HL-60 (cell line): ENCODE results near the gene ITSN1.

ENCODE experiments used
- DNase-seq, 2 experiments: peaks; one replicate each; pipeline ENCODE4 v3.0.0-alpha.2; 2010 to 2020; ENCODE audit warnings: low read depth in 1 of 2, low spot score in 1 of 2
- H3K27ac ChIP-seq: fragments of 250-450 bp; sonication (Bioruptor Pico); replicated peaks from 2 replicates; pipeline ENCODE4 v1.5.1; 2020; ENCODE audit warnings: mild to moderate bottlenecking, moderate library complexity
- H3K27me3 ChIP-seq: fragments of 250-450 bp; sonication (Bioruptor Pico); 2 replicates; pipeline ENCODE4 v1.5.1; 2021; ENCODE audit warnings: mild to moderate bottlenecking, moderate library complexity; ENCODE audit not compliant: insufficient read depth, poor library complexity, severe bottlenecking
- H3K4me3 ChIP-seq: replicated peaks from 2 replicates; pipeline ENCODE4 v1.5.1; 2011; ENCODE audit warnings: mild to moderate bottlenecking, control low read depth, low read length; ENCODE audit not compliant: insufficient read depth
- CTCF ChIP-seq: IDR thresholded peaks from one replicate; pipeline ENCODE4 v1.5.1; 2011; ENCODE audit warnings: low read length, control low read depth, inconsistent platforms; ENCODE audit not compliant: insufficient read depth
- GABPA ChIP-seq: IDR thresholded peaks from 2 replicates; pipeline ENCODE4 v1.6.1; 2012; ENCODE audit warnings: low read depth
- POLR2AphosphoS5 ChIP-seq: IDR thresholded peaks from 2 replicates; pipeline ENCODE4 v1.6.1; 2012; ENCODE audit warnings: low read depth
- REST ChIP-seq: IDR thresholded peaks from 2 replicates; pipeline ENCODE4 v1.6.1; 2012; ENCODE audit warnings: low read depth; ENCODE audit not compliant: insufficient replicate concordance
- SPI1 ChIP-seq: IDR thresholded peaks from 2 replicates; pipeline ENCODE4 v1.6.1; 2012; ENCODE audit warnings: low read depth, mild to moderate bottlenecking, borderline replicate concordance

ITSN1 gene

GRCh38 chr21:33834801-33835500 lies 192.7 kb downstream of the ITSN1 start:
- no peaks in the 10 kb centered on the region for H3K27me3 ChIP-seq
- TF ChIP-seq GABPA (no peak), SPI1 (no peak), CTCF (no peak), REST (no peak), POLR2AphosphoS5 (no peak)
- no peak for DNase-seq
- H3K27ac ChIP-seq = no peak overlapping the region
- no peak overlapping the region for H3K4me3 ChIP-seq

- TF ChIP-seq GABPA = no peak
- TF ChIP-seq REST = no peak
- TF ChIP-seq SPI1 = no peak
- TF ChIP-seq CTCF = no peak
- no peak for TF ChIP-seq POLR2AphosphoS5
- no peaks in the 10 kb centered on the region for H3K27me3 ChIP-seq
- H3K27ac ChIP-seq = no peak overlapping the region
- H3K4me3 ChIP-seq = no peak overlapping the region
- DNase-seq = no peak
These were observed 193.6 kb downstream of the ITSN1 start for GRCh38 chr21:33835920-33836319.

- no peak overlapping the region for H3K27ac ChIP-seq
- TF ChIP-seq CTCF (no peak), GABPA (no peak), POLR2AphosphoS5 (no peak), SPI1 (no peak), REST (no peak)
- no peak for DNase-seq
- no peak overlapping the region for H3K4me3 ChIP-seq
- H3K27me3 ChIP-seq = no peaks in the 10 kb centered on the region
These were observed 194.1 kb downstream of the ITSN1 start for GRCh38 chr21:33836408-33836807.
